Kidney (tissue), 14 donors: ENCODE results near the gene PTPRM. TPM values are rescaled to one million over a fixed set of nuclear protein-coding genes. Genes with fewer than 3 reads are reported as not detected.
A peak's percentile ranks its signal among the peaks of the same experiment; 100 is the strongest.

ENCODE experiments used
- DNase-seq, 5 donors: peaks; one replicate each; pipeline ENCODE4 v3.0.0-alpha.2; 2013 to 2020
- FAIRE-seq: peaks from 2 replicates; lab custom pipeline; 2012; peaks lifted over from hg19 to GRCh38; lab: Jason Lieb, UNC
- H3K27ac ChIP-seq, 2 donors: one replicate each; pipeline ENCODE4 v1.7.0; 2013; ENCODE audit warnings: low read depth in 2 of 2, low read length in 2 of 2, inconsistent platforms in 1 of 2
- H3K27me3 ChIP-seq: one replicate; pipeline ENCODE4 v1.7.1; 2013; ENCODE audit warnings: low read length, inconsistent platforms; ENCODE audit not compliant: control insufficient read depth, insufficient read depth
- H3K36me3 ChIP-seq, 3 donors: one replicate each; pipeline versions ENCODE4 v1.7.0 to v1.7.1; 2013; ENCODE audit warnings: low read length in 3 of 3, control low read depth in 1 of 3, inconsistent platforms in 1 of 3; ENCODE audit not compliant: insufficient read depth in 3 of 3, control insufficient read depth in 2 of 3
- H3K4me1 ChIP-seq, 3 donors: one replicate each; pipeline versions ENCODE4 v1.7.0 to v1.7.1; 2013; ENCODE audit warnings: low read length in 3 of 3, inconsistent platforms in 1 of 3, low read depth in 1 of 3; ENCODE audit not compliant: control insufficient read depth in 2 of 3, insufficient read depth in 2 of 3
- H3K4me3 ChIP-seq, 3 donors: one replicate each; pipeline versions ENCODE4 v1.7.0 to v1.8.1; 2013; ENCODE audit warnings: low read length in 3 of 3, control low read depth in 1 of 3, inconsistent platforms in 1 of 3
- H3K9ac ChIP-seq, 3 donors: one replicate each; pipeline versions ENCODE4 v1.7.0 to v1.7.1; 2013; ENCODE audit warnings: low read length in 3 of 3, control low read depth in 1 of 3, inconsistent platforms in 1 of 3
- H3K9me3 ChIP-seq, 3 donors: one replicate each; pipeline versions ENCODE4 v1.7.0 to v1.7.1; 2013; ENCODE audit warnings: low read length in 3 of 3, control low read depth in 1 of 3, inconsistent platforms in 1 of 3; ENCODE audit not compliant: control insufficient read depth in 2 of 3, insufficient read depth in 1 of 3
- intact Hi-C: fragments of 100-400 bp; cut with DNase I; formaldehyde crosslinking; loops from one replicate; pipeline ENCODE4 v1.11.1; 2022
- polyA plus RNA-seq: library from polyadenylated mRNA; stranded (reverse); fragments of 350-450 nt; fragmentation: Illumina TruSeq; extraction: RNeasy Lipid Tissue Mini Kit (QIAGEN cat#74804); gene quantifications from one replicate; pipeline ENCODE4 v1.2.3, GENCODE V29; 2014; ENCODE audit warnings: low read depth, low replicate concordance; ENCODE audit not compliant: insufficient read depth
- total RNA-seq: library from RNA; stranded (reverse); fragmentation: NEBNext Ultra II Directional; extraction: Animal tissue kit (Norgen Biotek cat#: 25700); gene quantifications from one replicate; pipeline ENCODE4 v1.2.1, GENCODE V29; 2021
- TF ChIP-seq, protein P1 (sequence below): IDR thresholded peaks from 3 replicates; pipeline ENCODE4 v1.5.1; 2012; ENCODE audit warnings: mild to moderate bottlenecking, moderate library complexity, borderline replicate concordance; ENCODE audit not compliant: insufficient read depth; ENCODE audit errors: extremely low read depth
- donor health status: control.
- donor health status: control.
- donor health status: control.
- donor health status: control.
- donor health status: control.
- donor health status: DM: yes; HTN: yes; CAD: no.
- donor health status: Normal renal cell carcinoma (clear cell type).

Gene PTPRM
- total and polyA plus RNA-seq, 2 donors from 2014 or later, result 52.4 to 98.9 TPM

DNA sequence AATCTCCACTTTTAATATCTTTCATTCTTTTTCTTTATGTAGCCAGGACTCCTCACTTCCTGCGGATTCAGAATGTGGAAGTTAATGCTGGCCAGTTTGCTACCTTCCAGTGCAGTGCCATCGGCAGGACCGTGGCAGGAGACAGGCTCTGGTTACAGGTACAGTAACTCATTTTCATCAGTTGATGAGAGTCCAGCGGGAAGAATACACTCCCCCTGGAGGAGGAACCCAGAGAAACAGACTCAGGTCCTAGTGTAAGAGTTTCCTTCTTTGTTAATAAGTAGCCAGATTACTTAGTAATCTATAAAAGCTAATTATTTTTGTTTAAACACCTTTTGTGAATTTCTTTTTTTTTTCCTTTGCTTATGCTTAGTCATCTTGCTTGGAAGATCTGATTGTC is 359.4 kb downstream of the PTPRM start:
- peak; percentile 23 for FAIRE-seq
- peak in 4 of 5 donors; percentile 59 to 90 (median 82) for DNase-seq
- no peak overlapping the region for H3K27ac ChIP-seq

DNA sequence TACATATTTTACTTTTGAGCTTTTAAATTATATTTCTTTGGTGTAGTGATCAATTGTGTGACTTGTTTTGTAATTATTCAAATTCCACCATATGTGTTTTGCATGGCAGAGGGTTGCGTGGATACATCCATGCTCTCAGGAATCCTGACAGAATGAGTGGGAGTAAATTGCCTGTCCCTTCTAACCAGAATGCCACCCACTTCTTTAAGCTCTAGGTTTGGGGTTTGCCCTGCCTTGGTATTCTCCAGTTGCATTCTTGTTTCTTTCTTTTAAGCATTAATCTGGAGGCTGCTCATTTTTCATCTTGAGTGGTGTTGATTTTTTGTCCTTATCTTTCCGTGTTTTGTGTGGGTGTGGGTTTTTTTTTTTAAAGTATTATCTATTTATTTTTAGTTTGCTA is 360.0 kb downstream of the PTPRM start:
- H3K36me3 ChIP-seq, result peaks cover 0 to 2% (median 0%) of the 10 kb centered on the region in 3 donors
- H3K27me3 ChIP-seq, result no peaks in the 10 kb centered on the region
- H3K27ac ChIP-seq, result no peak overlapping the region
- TF ChIP-seq, protein P1, sequence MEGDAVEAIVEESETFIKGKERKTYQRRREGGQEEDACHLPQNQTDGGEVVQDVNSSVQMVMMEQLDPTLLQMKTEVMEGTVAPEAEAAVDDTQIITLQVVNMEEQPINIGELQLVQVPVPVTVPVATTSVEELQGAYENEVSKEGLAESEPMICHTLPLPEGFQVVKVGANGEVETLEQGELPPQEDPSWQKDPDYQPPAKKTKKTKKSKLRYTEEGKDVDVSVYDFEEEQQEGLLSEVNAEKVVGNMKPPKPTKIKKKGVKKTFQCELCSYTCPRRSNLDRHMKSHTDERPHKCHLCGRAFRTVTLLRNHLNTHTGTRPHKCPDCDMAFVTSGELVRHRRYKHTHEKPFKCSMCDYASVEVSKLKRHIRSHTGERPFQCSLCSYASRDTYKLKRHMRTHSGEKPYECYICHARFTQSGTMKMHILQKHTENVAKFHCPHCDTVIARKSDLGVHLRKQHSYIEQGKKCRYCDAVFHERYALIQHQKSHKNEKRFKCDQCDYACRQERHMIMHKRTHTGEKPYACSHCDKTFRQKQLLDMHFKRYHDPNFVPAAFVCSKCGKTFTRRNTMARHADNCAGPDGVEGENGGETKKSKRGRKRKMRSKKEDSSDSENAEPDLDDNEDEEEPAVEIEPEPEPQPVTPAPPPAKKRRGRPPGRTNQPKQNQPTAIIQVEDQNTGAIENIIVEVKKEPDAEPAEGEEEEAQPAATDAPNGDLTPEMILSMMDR, result no peak
- no peak overlapping the region for H3K9ac ChIP-seq
- intact Hi-C loops, result no loop called here
- no peak for FAIRE-seq
- H3K4me3 ChIP-seq, result no peak overlapping the region
- H3K9me3 ChIP-seq, result no peaks in the 10 kb centered on the region
- DNase-seq, result peak in 2 of 5 donors; percentile 29 to 37
- H3K4me1 ChIP-seq, result no peaks in the 10 kb centered on the region

More for the DNA sequence above, 359.4 kb downstream of the PTPRM start:
- intact Hi-C loops, result no loop called here
- H3K36me3 ChIP-seq, result peaks cover 0 to 2% (median 0%) of the 10 kb centered on the region in 3 donors
- peak overlapping the region in 1 of 3 donors; percentile 11 for H3K4me3 ChIP-seq
- H3K9ac ChIP-seq, result no peak overlapping the region
- no peaks in the 10 kb centered on the region for H3K9me3 ChIP-seq
- no peaks in the 10 kb centered on the region for H3K4me1 ChIP-seq
- TF ChIP-seq, protein P1, result peak; percentile 24
- no peaks in the 10 kb centered on the region for H3K27me3 ChIP-seq

DNA sequence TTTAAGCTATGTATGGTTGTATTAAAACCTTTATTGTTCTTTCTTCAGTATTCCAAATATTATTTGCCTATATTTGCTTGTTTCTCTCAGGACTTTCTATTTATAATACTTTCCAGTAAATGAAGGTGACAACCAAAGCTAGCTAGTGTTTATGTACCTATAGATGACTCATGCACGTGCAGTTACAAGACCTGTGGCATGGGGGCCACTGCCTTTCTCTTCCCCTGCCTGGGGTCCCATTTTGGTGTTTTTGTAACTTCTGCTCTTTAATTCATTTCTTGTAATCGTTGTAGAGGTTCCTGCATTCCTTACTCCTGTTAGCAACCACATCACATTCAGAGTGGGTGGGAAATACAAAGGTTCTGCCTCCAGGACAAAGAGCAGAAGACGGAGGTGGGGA is 364.6 kb downstream of the PTPRM start:
- TF ChIP-seq, protein P1, result no peak
- FAIRE-seq (no peak), DNase-seq (no peak)
- intact Hi-C loops, result no loop called here
- H3K4me3 ChIP-seq, result no peak overlapping the region
- no peaks in the 10 kb centered on the region for H3K4me1 ChIP-seq
- H3K27me3 ChIP-seq, result no peaks in the 10 kb centered on the region
- H3K27ac ChIP-seq, result no peak overlapping the region
- no peak overlapping the region for H3K9ac ChIP-seq
- H3K36me3 ChIP-seq, result peaks cover 0 to 2% (median 0%) of the 10 kb centered on the region in 3 donors
- no peaks in the 10 kb centered on the region for H3K9me3 ChIP-seq

DNA sequence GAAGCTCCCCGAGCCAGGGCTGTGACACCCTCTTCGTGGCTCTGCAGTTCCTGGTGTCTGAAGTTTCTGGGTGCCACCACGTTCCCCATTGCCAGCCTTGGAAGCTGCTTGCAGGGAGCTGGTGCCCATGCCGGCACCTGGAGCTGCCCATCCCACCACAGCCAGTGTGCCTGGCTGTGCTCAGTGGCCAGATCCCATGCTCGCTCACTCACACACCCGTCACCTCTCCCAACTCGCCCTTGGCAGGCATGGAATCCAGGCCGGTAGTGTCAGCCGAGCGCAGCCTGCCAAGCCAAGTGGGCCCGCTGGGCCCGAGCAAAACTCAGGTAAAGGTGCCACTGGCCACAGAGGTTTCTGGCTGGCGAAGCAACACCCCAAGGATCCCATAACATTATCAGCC is 370.2 kb downstream of the PTPRM start:
- no peak for FAIRE-seq
- H3K27me3 ChIP-seq, result no peaks in the 10 kb centered on the region
- no peaks in the 10 kb centered on the region for H3K9me3 ChIP-seq
- H3K27ac ChIP-seq, result no peak overlapping the region
- intact Hi-C loops, result no loop called here
- H3K9ac ChIP-seq, result no peak overlapping the region
- TF ChIP-seq, protein P1, result no peak
- no peaks in the 10 kb centered on the region for H3K36me3 ChIP-seq
- H3K4me1 ChIP-seq, result peaks cover 0 to 7% (median 0%) of the 10 kb centered on the region in 3 donors
- no peak for DNase-seq
- no peak overlapping the region for H3K4me3 ChIP-seq
